ENCODE measurements around the gene AHR. TPM values are rescaled to one million over a fixed set of nuclear protein-coding genes. Genes with fewer than 3 reads are reported as not detected.

AHR gene
- total and polyA plus RNA-seq, 2 donors (not counting 1 experiment from before 2014, with no cell fraction given): 4.8 to 11.2 TPM

DNA sequence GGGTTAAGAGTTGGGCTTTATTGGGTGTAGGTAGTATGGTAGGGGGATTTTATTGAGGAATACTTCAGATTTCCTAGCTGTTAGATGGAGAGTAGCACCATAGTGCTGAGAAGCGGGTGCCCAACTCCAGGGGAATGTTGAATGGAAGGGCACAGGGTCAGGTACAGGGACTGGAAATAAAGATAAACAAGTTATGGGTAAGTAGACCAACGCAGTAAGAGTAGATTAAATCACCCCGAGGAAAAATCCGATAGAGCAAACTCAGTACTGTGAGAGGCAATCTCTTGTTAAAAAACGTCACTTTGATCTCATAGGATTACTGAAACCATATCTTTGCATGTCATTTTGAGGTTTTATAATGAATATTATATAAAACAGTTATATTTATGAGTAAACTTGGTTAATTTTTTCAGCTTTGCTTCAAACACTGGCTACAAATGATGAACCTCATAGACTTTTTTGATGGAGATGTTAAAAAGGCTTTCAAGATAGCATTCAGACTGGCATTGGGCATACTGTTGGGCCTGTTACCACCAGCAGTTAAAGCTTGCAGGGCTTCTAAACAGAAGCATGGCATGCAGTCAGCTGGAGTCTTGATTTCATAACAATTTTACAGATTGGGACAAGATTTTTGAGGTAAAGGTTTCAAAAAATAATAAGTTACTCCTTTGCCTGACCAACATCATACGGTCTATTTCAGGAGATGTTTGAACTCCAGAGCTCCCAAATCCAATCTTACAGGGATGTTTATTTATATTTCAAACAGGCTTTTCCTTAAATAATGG is 7.1 kb downstream of the AHR start:
- no peak for ATAC-seq (ENCODE audit: low read depth)
- H3K4me3 ChIP-seq (ENCODE audit: control extremely low read depth in 1 of 5, extremely low read depth in 1 of 5, insufficient read depth in 1 of 5, low read depth in 2 of 5, low read length in 4 of 5): no peak overlapping the region

DNA sequence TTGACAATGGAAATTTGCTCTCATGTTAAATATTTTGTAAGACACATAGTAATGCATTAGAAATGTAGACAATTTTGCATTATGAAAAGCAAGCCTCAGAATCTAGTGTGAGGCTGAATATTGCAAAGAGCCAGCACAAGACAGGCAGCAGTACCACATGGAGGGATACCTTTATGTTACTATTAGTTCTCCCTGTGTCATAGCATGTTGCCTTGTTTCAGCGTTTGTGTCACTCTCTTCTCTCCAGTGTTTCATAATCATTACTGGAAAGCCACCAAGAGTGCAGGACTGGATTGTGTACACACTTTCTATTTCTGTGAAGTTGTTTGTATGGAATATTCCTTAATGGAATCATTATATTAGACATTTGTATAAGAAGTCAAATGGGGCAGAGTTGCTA is 8.5 kb downstream of the AHR start:
- peaks cover 0 to 7% of the 10 kb centered on the region in 2 experiments for H3K36me3 ChIP-seq (replicated peaks in 1 of 2; ENCODE audit: control extremely low read depth in 1 of 2, control insufficient read depth in 1 of 2, extremely low read depth in 1 of 2, insufficient read depth in 2 of 2, low read length in 1 of 2)
- H3K27me3 ChIP-seq (replicated peaks in 1 of 4; ENCODE audit: control extremely low read depth in 1 of 4, control insufficient read depth in 3 of 4, insufficient read depth in 4 of 4, low read length in 3 of 4): no peaks in the 10 kb centered on the region
- no peak overlapping the region for H2AFZ ChIP-seq (ENCODE audit: insufficient read depth, low read depth, low read length, poor library complexity, severe bottlenecking)
- H3K9me3 ChIP-seq (ENCODE audit: control extremely low read depth in 1 of 3, control insufficient read depth in 2 of 3, insufficient read depth in 1 of 3, low read length in 2 of 3): no peaks in the 10 kb centered on the region
- no peaks in the 10 kb centered on the region for H4K20me1 ChIP-seq (ENCODE audit: control insufficient read depth, insufficient read depth, low read length, poor library complexity, severe bottlenecking)
- TF ChIP-seq, protein P1, sequence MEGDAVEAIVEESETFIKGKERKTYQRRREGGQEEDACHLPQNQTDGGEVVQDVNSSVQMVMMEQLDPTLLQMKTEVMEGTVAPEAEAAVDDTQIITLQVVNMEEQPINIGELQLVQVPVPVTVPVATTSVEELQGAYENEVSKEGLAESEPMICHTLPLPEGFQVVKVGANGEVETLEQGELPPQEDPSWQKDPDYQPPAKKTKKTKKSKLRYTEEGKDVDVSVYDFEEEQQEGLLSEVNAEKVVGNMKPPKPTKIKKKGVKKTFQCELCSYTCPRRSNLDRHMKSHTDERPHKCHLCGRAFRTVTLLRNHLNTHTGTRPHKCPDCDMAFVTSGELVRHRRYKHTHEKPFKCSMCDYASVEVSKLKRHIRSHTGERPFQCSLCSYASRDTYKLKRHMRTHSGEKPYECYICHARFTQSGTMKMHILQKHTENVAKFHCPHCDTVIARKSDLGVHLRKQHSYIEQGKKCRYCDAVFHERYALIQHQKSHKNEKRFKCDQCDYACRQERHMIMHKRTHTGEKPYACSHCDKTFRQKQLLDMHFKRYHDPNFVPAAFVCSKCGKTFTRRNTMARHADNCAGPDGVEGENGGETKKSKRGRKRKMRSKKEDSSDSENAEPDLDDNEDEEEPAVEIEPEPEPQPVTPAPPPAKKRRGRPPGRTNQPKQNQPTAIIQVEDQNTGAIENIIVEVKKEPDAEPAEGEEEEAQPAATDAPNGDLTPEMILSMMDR (IDR thresholded peaks at IDR 0.05): no peak
- no peak for TF ChIP-seq EZH2 (IDR thresholded peaks at IDR 0.05; ENCODE audit: borderline replicate concordance, insufficient read depth, low read depth, low read length, poor library complexity, severe bottlenecking)
- H3K4me2 ChIP-seq (replicated peaks; ENCODE audit: low read depth, low read length, poor library complexity, severe bottlenecking): no peak overlapping the region
- intact Hi-C loops (cut with micrococcal nuclease): no loop called here
- no peak overlapping the region for H3K4me3 Mint-ChIP-seq
- no peak overlapping the region for H3K9ac ChIP-seq (ENCODE audit: low read length)
- no peak for ATAC-seq (ENCODE audit: low read depth)
- peaks cover 31% of the 10 kb centered on the region for H3K79me2 ChIP-seq (ENCODE audit: control insufficient read depth, insufficient read depth, low read length)
- H3K4me1 ChIP-seq (ENCODE audit: control insufficient read depth in 2 of 2, insufficient read depth in 2 of 2, low read length in 2 of 2): peaks cover 5 to 11% of the 10 kb centered on the region in 2 donors
- H3K27ac Mint-ChIP-seq: no peak overlapping the region
- no peaks in the 10 kb centered on the region for H3K27me3 Mint-ChIP-seq
- ChIA-PET POLR2A (interaction anchor here (0.7 kb wide), 1 partner anchor 74 kb away, joined by 3 read pairs; no protein-coding TSS in a partner anchor), CTCF (interaction anchor here (0.5 to 1.1 kb wide), 3 partner anchors 11 to 1265 kb away, joined by 3 to 4 read pairs (median 3); no protein-coding TSS in a partner anchor)
- no peak for DNase-seq
- WGBS (ENCODE audit: insufficient coverage): no CpG with 5 or more reads among the region's 1 CpG
- no peaks in the 10 kb centered on the region for H3K9me3 Mint-ChIP-seq (ENCODE audit: insufficient read depth)
- no peak overlapping the region for H3K4me3 ChIP-seq (ENCODE audit: control extremely low read depth in 1 of 5, extremely low read depth in 1 of 5, insufficient read depth in 1 of 5, low read depth in 2 of 5, low read length in 4 of 5)
- no peak overlapping the region for H3K27ac ChIP-seq (ENCODE audit: low read length in 2 of 2)
- H3K4me1 Mint-ChIP-seq: peaks cover 20% of the 10 kb centered on the region

More for the DNA sequence above, 7.1 kb downstream of the AHR start:
- intact Hi-C loops (cut with micrococcal nuclease): no loop called here
- whole genome bisulfite sequencing (ENCODE audit: insufficient coverage): 70% methylated on average over 1 of the region's 6 CpGs
- Histone ChIP-seq H3K4me1 (ENCODE audit: control insufficient read depth in 2 of 2, insufficient read depth in 2 of 2, low read length in 2 of 2) (peaks cover 5 to 14% of the 10 kb centered on the region in 2 donors), H3K36me3 (replicated peaks in 1 of 2; ENCODE audit: control extremely low read depth in 1 of 2, control insufficient read depth in 1 of 2, extremely low read depth in 1 of 2, insufficient read depth in 2 of 2, low read length in 1 of 2) (no peaks in the 10 kb centered on the region), H4K20me1 (ENCODE audit: control insufficient read depth, insufficient read depth, low read length, poor library complexity, severe bottlenecking) (no peaks in the 10 kb centered on the region), H3K79me2 (ENCODE audit: control insufficient read depth, insufficient read depth, low read length) (peaks cover 34% of the 10 kb centered on the region), H3K27ac (ENCODE audit: low read length in 2 of 2) (no peak overlapping the region), H3K4me2 (replicated peaks; ENCODE audit: low read depth, low read length, poor library complexity, severe bottlenecking) (no peak overlapping the region), H3K9me3 (ENCODE audit: control extremely low read depth in 1 of 3, control insufficient read depth in 2 of 3, insufficient read depth in 1 of 3, low read length in 2 of 3) (no peaks in the 10 kb centered on the region), H2AFZ (ENCODE audit: insufficient read depth, low read depth, low read length, poor library complexity, severe bottlenecking) (no peak overlapping the region), H3K9ac (ENCODE audit: low read length) (no peak overlapping the region), H3K27me3 (replicated peaks in 1 of 4; ENCODE audit: control extremely low read depth in 1 of 4, control insufficient read depth in 3 of 4, insufficient read depth in 4 of 4, low read length in 3 of 4) (no peaks in the 10 kb centered on the region)
- CTCF ChIA-PET: interaction anchor here (0.7 to 1.4 kb wide), 2 partner anchors 209 to 231 kb away, joined by 3 to 4 read pairs; no protein-coding TSS in a partner anchor
- H3K4me3 Mint-ChIP-seq: no peak overlapping the region
- no peak overlapping the region for H3K27ac Mint-ChIP-seq
- H3K4me1 Mint-ChIP-seq: peaks cover 21% of the 10 kb centered on the region
- no peaks in the 10 kb centered on the region for H3K9me3 Mint-ChIP-seq (ENCODE audit: insufficient read depth)
- DNase-seq: no peak
- no peaks in the 10 kb centered on the region for H3K27me3 Mint-ChIP-seq
- TF ChIP-seq, protein P1 (IDR thresholded peaks at IDR 0.05): no peak
- no peak for TF ChIP-seq EZH2 (IDR thresholded peaks at IDR 0.05; ENCODE audit: borderline replicate concordance, insufficient read depth, low read depth, low read length, poor library complexity, severe bottlenecking)
- POLR2A ChIA-PET: no interaction called here
